Common myeloid progenitor, CD34-positive (primary cell): ENCODE data around the gene ITM2C.

Experiments
- CTCF ChIA-PET: fragments of 350-600 bp; sonication (Branson Sonifier 250); formaldehyde crosslinking; loops from one replicate; lab custom pipeline; 2021; ENCODE audit warnings: antibody characterized with exemption; lab: Charles Lee
- POLR2A ChIA-PET: fragments of 350-600 bp; sonication (Branson Sonifier 250); formaldehyde crosslinking; loops from one replicate; lab custom pipeline; 2021; ENCODE audit warnings: antibody characterized with exemption; lab: Charles Lee
- DNase-seq, 3 donors: peaks; one replicate each; pipeline versions ENCODE4 v3.0.0 to v3.0.0-alpha.2; 2013
- H3K27ac ChIP-seq, 2 experiments: 1 replicate in 1 of 2; 2 replicates in 1 of 2; pipeline ENCODE4 v1.7.0; 2013; ENCODE audit warnings: inconsistent platforms in 2 of 2, low read length in 2 of 2, mild to moderate bottlenecking in 2 of 2, low read depth in 1 of 2, moderate library complexity in 1 of 2; ENCODE audit not compliant: severe bottlenecking in 2 of 2, insufficient read depth in 1 of 2, poor library complexity in 1 of 2
- H3K27me3 ChIP-seq, 5 experiments: replicated peaks in 2 of 5; 1 replicate in 3 of 5; 2 replicates in 2 of 5; pipeline versions ENCODE4 v1.6.1 to v1.7.0; 2013; ENCODE audit warnings: low read length in 4 of 5, mild to moderate bottlenecking in 2 of 5, moderate library complexity in 2 of 5, inconsistent platforms in 1 of 5; ENCODE audit not compliant: insufficient read depth in 5 of 5, control insufficient read depth in 4 of 5
- H3K36me3 ChIP-seq, 4 experiments: 1 replicate in 2 of 4; 2 replicates in 2 of 4; pipeline versions ENCODE4 v1.6.1 to v1.7.0; 2013; ENCODE audit warnings: low read length in 3 of 4, control low read depth in 1 of 4, mild to moderate bottlenecking in 1 of 4; ENCODE audit not compliant: control insufficient read depth in 4 of 4, insufficient read depth in 4 of 4
- H3K4me1 ChIP-seq, 4 experiments: 1 replicate in 3 of 4; 2 replicates in 1 of 4; pipeline versions ENCODE4 v1.6.1 to v1.7.1; 2013; ENCODE audit warnings: low read length in 3 of 4, mild to moderate bottlenecking in 3 of 4, control low read depth in 1 of 4, inconsistent platforms in 1 of 4, moderate library complexity in 1 of 4; ENCODE audit not compliant: control insufficient read depth in 4 of 4, insufficient read depth in 4 of 4; ENCODE audit errors: control extremely low read depth in 1 of 4
- H3K4me3 ChIP-seq, 7 experiments: 1 replicate in 4 of 7; 2 replicates in 3 of 7; pipeline versions ENCODE4 v1.5.1 to v1.7.0; 2013; ENCODE audit warnings: mild to moderate bottlenecking in 7 of 7, low read length in 6 of 7, moderate library complexity in 6 of 7, inconsistent platforms in 2 of 7, low read depth in 2 of 7, control low read depth in 1 of 7; ENCODE audit not compliant: insufficient read depth in 4 of 7, control insufficient read depth in 1 of 7; ENCODE audit errors: extremely low read depth in 1 of 7
- H3K9me3 ChIP-seq, 5 experiments: 1 replicate in 4 of 5; 2 replicates in 1 of 5; pipeline versions ENCODE4 v1.6.1 to v1.7.1; 2013; ENCODE audit warnings: low read length in 4 of 5, mild to moderate bottlenecking in 2 of 5, inconsistent platforms in 1 of 5, low read depth in 1 of 5, moderate library complexity in 1 of 5; ENCODE audit not compliant: control insufficient read depth in 4 of 5, insufficient read depth in 2 of 5; ENCODE audit errors: control extremely low read depth in 1 of 5
- WGBS: methylation state at CpG from one replicate; pipeline ENCODE4 v1.1.5; 2013; ENCODE audit not compliant: insufficient coverage; 5-methylcytosine and 5-hydroxymethylcytosine counted together

ITM2C gene

DNA sequence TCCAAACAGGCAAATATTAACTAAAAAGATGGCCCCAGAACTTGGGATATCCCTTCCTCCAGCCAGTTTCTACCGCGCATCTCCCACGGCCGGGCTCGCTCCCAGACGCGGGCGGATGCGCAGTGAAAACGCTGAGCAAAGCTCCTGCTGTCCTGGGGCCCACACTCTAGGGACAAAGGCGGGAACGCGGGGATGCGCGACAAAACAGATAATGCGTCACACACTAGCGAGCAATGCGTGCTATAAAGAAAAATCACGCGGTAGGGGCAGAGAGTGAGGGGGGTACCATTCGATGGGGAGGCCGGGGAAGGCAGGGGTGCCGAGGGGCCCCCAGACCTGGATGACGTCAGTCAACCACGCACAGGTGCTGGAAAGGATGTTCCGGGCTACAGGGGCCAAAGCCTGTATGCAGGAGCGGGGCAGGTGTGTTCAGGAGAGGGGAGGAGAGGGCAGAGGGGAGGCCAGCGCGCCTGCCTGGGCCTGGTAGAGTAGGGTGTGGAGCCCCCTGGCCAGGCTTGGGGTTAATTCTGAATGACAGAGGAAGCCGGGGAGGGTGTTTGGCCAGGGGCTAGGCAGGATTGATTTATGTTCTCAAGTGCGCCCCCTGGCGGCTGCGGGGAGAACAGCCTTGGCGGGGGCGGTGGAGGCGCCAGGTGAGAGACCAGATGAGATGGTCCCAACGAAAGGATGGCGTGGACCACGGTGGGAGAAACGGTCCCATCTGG lies 14.9 kb upstream of the ITM2C start:
- Histone ChIP-seq H3K36me3 (no peaks in the 10 kb centered on the region), H3K4me3 (no peak overlapping the region), H3K4me1 (peaks cover 0 to 5% (median 0%) of the 10 kb centered on the region in 4 experiments), H3K27ac (no peak overlapping the region), H3K27me3 (peaks cover 0 to 3% (median 0%) of the 10 kb centered on the region in 5 experiments), H3K9me3 (peaks cover 0 to 3% (median 0%) of the 10 kb centered on the region in 5 experiments)
- 66% methylated on average over 38 of the region's 40 CpGs for WGBS
- DNase-seq = peak; percentile 42 to 67 (median 63)
- ChIA-PET POLR2A (no interaction called here), CTCF (interaction anchor here (0.7 to 5.4 kb wide), 15 partner anchors 9 to 135 kb away, joined by 3 to 36 read pairs (median 9); no protein-coding TSS in a partner anchor)

DNA sequence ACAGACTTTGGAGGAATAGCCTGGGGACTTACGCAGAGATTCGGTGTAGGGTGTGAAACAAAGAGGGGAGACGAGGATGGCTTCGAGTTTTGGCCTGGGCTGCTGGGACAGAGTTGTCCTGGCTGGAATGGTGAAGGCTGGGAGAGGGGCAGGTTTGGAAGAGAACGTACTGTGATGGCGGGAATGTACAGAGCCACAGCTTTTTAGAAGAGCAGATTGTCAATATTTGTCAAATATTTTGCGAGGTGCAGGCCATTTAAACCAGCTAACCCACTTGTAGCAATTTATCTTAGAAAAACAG lies 14.4 kb upstream of the ITM2C start:
- ChIA-PET POLR2A (no interaction called here), CTCF (interaction anchor here (0.8 to 5.4 kb wide), 9 partner anchors 9 to 63 kb away, joined by 3 to 36 read pairs (median 4); no protein-coding TSS in a partner anchor)
- peaks cover 0 to 3% (median 0%) of the 10 kb centered on the region in 5 experiments for H3K27me3 ChIP-seq
- H3K4me1 ChIP-seq = peaks cover 0 to 5% (median 0%) of the 10 kb centered on the region in 4 experiments
- no peak for DNase-seq
- H3K27ac ChIP-seq = no peak overlapping the region
- no peak overlapping the region for H3K4me3 ChIP-seq
- H3K36me3 ChIP-seq = no peaks in the 10 kb centered on the region
- WGBS = 86% methylated on average over 7 of the region's 7 CpGs
- peaks cover 0 to 3% (median 0%) of the 10 kb centered on the region in 5 experiments for H3K9me3 ChIP-seq

DNA sequence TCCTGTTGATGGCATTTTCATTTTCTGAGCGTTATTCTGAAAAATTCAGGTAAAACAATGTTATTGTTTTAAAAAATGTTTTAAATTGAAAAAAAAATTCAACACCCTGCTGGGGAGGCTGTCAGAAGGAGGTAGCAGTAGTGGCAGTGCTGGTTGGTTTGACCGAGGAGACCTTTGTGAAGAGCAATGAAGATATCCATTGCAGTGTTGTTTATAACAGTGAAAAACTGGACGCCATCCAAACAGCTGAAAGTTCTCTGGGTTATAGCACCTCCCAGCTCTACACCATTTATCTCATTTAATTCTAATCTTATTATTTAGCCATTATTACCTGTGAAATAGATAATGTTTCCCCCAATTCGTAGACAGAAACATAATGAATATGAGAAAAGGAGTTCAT lies 12.6 kb upstream of the ITM2C start:
- Histone ChIP-seq H3K27ac (no peak overlapping the region), H3K9me3 (no peaks in the 10 kb centered on the region), H3K27me3 (peaks cover 0 to 5% (median 0%) of the 10 kb centered on the region in 5 experiments), H3K36me3 (no peaks in the 10 kb centered on the region), H3K4me1 (peaks cover 0 to 5% (median 0%) of the 10 kb centered on the region in 4 experiments), H3K4me3 (no peak overlapping the region)
- WGBS = 83% methylated on average over 1 of the region's 4 CpGs
- no peak for DNase-seq
- ChIA-PET POLR2A (no interaction called here), CTCF (interaction anchor here (1.0 to 2.6 kb wide), 6 partner anchors 10 to 54 kb away, joined by 3 to 12 read pairs (median 4); no protein-coding TSS in a partner anchor)

DNA sequence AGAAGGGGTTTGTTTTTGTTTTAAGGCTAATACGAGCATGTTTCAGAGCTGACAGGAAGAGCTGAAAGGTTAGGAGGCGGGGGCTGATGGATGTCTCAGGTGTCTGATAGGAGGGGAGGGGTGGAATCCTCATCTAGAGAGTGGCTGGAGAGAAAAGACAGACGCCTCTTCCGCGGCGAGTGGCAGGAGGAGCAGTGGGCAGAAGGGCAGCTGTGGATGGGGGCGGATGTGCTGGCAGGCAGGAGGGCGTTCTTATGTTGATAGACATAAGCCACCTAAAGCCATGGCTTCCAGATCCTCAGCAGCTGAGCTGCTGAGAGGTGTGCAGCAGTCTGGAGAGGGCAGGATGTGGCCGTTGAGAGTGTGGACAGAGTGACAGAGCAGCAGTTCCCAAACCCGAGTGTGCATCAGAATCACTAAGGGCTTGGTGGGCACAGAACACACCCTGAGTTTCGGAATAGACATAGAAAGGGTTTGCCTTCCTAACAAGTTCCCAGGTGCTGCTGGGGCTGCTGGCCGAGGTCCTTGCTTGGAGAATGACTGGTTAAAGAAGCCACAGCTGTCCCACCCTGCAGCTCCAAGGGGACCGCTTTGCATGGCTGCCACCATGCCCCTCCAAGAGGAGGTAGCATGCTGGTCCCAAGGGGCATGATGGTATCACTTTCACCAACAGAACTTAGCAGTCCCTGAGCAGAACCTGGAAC lies 3.0 kb upstream of the ITM2C start:
- H3K36me3 ChIP-seq = no peaks in the 10 kb centered on the region
- H3K9me3 ChIP-seq = no peaks in the 10 kb centered on the region
- no peak overlapping the region for H3K27ac ChIP-seq
- POLR2A ChIA-PET = no interaction called here
- H3K4me1 ChIP-seq = peaks cover 0 to 25% (median 20%) of the 10 kb centered on the region in 4 experiments
- H3K4me3 ChIP-seq = no peak overlapping the region
- peaks cover 0 to 2% (median 0%) of the 10 kb centered on the region in 5 experiments for H3K27me3 ChIP-seq
- CTCF ChIA-PET = interaction anchor here (0.6 to 3.4 kb wide), 8 partner anchors 10 to 51 kb away, joined by 3 to 12 read pairs (median 4); no protein-coding TSS in a partner anchor
- DNase-seq = no peak
- 85% methylated on average over 8 of the region's 13 CpGs for WGBS

DNA sequence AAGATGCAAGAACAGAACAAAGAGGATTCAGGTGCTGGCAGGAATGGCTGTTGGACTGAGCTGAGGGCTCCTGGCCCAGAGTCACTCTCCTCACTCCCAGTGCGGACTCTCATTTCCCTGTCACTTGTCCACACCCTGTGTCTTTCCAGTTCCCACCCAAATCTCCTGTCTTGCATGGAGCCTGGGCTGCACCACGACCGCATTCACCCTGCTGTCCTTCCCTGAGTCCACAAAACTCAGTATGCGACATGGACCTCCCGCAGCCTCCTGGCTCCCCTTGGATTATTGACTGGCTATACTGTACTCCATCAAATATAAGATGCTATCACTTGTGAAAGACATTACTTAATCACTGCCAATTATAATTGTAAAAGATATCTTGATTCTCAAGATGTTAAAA lies 2.5 kb upstream of the ITM2C start:
- Histone ChIP-seq H3K27me3 (peaks cover 0 to 2% (median 0%) of the 10 kb centered on the region in 5 experiments), H3K36me3 (no peaks in the 10 kb centered on the region), H3K9me3 (no peaks in the 10 kb centered on the region), H3K4me1 (peaks cover 5 to 31% (median 26%) of the 10 kb centered on the region in 4 experiments), H3K4me3 (no peak overlapping the region), H3K27ac (no peak overlapping the region)
- ChIA-PET CTCF (interaction anchor here (0.6 to 3.4 kb wide), 7 partner anchors 9 to 33 kb away, joined by 3 to 12 read pairs (median 5); no protein-coding TSS in a partner anchor), POLR2A (no interaction called here)
- WGBS = 96% methylated on average over 4 of the region's 5 CpGs
- no peak for DNase-seq

DNA sequence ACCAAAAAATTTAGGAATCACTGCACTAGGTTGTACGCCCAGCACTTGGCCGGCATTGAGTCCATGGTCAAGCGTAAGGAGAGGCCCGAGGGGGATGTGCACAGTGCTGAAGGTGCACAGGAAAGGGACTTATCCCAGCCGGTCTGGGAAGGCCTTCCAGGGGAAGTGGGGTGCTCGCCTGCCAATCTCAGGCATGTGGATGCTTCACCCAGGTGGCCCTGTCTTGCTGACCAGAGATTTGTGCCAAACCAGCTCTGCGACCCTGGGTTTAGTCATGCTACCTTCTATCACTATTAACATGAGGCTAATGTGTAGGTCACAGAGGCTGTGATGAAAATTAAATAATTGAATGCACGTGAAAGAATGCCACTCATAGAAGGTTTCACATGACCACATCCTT lies 1.7 kb upstream of the ITM2C start:
- WGBS = 93% methylated on average over 6 of the region's 8 CpGs
- H3K27ac ChIP-seq = no peak overlapping the region
- H3K9me3 ChIP-seq = no peaks in the 10 kb centered on the region
- peaks cover 5 to 38% (median 34%) of the 10 kb centered on the region in 4 experiments for H3K4me1 ChIP-seq
- peaks cover 0 to 2% (median 0%) of the 10 kb centered on the region in 5 experiments for H3K27me3 ChIP-seq
- ChIA-PET CTCF (interaction anchor here (0.9 to 3.4 kb wide), 6 partner anchors 10 to 589 kb away, joined by 3 to 12 read pairs (median 4); no protein-coding TSS in a partner anchor), POLR2A (no interaction called here)
- H3K36me3 ChIP-seq = no peaks in the 10 kb centered on the region
- DNase-seq = no peak
- no peak overlapping the region for H3K4me3 ChIP-seq
